NCI-H524 (cell line): ENCODE measurements around the gene KIF5B.
"Not testable (repeated sequence)": the region's sequence is repeated elsewhere in the genome, so short reads cannot be mapped to it uniquely, and the experiment has no call there.

Experiments used
- DNase-seq, 2 experiments: peaks; one replicate each; lab custom pipeline; 2025; lab: John Stamatoyannopoulos, UW

The KIF5B gene

GRCh38 chr10:32007026-32007425, 49.2 kb downstream of the KIF5B start:
- DNase-seq = no peak

DNA sequence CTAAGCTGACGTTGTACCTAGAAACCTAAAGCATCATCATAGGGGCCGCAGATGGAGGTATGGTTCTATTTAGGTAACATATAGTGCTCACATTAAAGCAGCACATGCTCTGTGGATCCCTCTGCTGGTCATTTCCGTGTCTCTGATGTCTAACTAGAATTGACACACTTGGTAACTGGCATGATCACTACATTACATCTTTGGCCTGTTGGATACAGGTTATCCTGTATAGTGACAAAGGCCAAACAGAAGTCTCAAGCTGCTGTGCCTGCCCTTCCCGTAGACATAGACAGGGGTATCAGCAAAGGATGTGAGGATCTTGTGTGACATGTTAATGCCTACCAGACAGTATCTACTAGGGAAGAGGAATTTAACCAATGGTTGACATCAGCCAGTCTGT, 51.2 kb downstream of the KIF5B start:
- DNase-seq = peak in 1 of 2 experiments; percentile 11

DNA sequence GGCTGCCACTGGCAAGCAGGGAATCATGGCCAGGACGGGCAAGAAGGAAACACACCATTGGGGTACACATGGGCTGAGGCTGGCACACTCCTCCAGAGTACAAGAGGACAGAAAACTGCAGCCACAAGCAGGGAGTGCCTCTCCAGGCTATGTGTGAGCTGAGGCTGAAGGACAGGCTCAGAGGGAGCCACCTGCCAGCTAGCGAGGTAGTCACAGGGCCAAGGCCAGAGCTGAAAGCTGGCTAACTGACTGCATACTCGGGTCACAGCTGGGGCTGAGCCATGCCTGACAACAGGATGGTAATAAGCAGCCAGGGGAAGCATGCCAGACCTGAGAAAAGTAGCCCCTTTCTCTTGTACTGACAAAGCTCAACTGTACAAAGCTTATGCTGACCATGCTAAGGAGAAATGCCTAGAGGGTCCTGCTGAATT, 52.0 kb downstream of the KIF5B start:
- DNase-seq = peak in 1 of 2 experiments; percentile 19

DNA sequence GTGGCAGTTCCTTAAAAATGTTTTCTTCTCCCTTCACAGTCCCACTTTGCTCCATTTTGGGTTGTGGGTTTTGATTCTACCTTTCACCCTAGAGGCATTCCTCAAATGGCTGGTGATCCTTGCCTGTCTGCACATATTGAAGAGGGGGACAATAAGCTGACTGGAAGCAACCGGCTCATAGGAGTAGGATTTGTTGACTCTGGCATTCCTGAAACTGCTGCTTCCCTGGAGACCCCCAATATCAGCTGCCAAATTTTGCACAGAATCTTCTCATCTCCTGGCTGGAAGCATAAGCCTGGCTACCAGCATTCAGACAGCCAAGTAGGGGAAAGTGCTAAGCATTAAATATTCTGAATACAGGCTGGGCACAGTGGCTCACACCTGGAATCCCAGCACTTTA, 53.7 kb downstream of the KIF5B start:
- no peak for DNase-seq

DNA sequence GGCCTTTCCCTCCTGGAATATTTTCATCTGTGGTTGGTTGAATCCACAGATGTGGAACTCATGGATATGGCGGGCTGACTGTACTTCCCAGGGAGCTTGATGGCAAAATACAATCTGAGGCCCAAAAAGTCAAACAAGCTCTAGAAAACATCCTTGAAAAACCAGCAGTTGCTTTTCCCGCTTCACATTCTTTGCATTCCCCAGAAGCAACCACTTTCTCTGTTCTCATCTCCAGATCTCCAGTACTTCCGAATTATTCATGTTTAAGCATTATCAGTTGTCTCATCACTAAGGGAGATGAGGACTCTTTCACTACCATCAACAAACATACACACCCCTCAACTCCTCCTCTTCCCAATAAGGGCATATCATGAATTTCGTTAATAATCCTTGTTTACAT, 55.3 kb downstream of the KIF5B start:
- no peak for DNase-seq

GRCh38 chr10:31999836-32000235, 56.4 kb downstream of the KIF5B start:
- no peak for DNase-seq

DNA sequence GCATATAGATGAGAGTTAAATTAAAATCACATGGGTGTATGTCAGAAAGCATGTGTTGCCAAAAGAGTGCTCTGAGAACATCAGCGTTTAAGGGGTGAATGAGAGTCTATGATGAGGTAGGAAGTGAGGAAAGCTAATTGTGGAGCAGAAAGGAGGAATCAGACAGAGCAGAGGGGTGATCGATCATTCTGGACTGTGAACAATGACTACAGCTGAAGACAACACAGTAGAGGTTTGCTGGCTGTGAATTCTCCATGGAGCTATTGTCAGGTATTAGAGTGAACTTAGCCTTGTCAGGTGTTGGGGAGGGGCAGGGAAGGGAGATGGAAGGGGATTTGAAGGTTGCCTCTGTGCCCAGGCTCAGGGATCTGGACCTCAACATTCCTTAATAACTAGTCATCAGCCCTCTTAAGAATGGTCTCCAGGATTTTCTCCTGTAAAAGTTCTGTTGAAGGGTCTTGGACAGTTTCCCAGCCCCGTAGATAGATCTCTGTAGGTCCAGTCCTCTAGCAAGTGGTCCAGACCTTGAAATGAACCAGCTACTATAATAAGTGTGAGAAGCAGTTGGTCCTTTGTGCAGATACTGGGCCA, 57.1 kb downstream of the KIF5B start:
- DNase-seq = no peak

DNA sequence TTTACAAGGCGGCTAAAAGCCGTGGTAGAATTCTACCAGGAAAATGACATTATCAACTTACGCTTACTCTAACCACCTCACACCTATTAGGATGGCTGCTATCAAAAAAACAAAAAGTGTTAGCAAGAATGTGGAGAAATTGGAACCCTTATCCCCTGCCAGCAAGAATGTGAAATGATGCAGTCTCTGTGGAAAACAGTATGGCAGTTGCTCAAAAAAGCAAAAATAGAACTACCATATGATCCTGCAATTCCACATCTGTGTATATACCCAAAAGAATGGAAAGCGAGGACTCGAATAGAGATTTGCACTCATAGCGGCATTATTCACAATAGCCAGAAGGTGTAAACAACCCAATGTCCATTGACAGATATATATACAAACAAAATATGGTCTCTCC, 61.3 kb downstream of the KIF5B start:
- DNase-seq = no peak

GRCh38 chr10:31990937-31991336, 65.3 kb downstream of the KIF5B start:
- no peak for DNase-seq

GRCh38 chr10:31987786-31988185, 68.4 kb downstream of the KIF5B start:
- DNase-seq = not testable (repeated sequence)

- DNase-seq = peak in 1 of 2 experiments; percentile 1
Measured at GRCh38 chr10:31982111-31982510, 74.1 kb downstream of the KIF5B start.

- no peak for DNase-seq
Measured at GRCh38 chr10:31980471-31980870, 75.8 kb downstream of the KIF5B start.

DNA sequence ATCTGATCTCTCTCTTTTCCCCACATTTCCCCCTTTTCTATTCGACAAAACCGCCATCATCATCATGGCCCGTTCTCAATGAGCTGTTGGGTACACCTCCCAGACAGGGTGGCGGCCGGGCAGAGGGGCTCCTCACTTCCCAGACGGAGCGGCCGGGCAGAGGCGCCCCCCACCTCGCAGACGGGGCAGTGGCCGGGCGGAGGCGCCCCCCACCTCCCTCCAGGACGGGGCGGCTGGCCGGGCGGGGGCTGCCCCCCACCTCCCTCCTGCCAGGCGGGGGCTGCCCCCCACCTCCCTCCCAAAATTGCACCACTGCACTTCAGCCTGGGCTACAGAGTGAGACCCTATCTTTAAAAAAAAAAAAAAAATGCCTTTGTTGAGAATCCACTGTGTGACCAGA, 77.2 kb downstream of the KIF5B start:
- DNase-seq = not testable (repeated sequence)

GRCh38 chr10:31978156-31978483, 78.1 kb downstream of the KIF5B start:
- no peak for DNase-seq

- DNase-seq = no peak
Measured at GRCh38 chr10:31977440-31978155, 78.6 kb downstream of the KIF5B start.

DNA sequence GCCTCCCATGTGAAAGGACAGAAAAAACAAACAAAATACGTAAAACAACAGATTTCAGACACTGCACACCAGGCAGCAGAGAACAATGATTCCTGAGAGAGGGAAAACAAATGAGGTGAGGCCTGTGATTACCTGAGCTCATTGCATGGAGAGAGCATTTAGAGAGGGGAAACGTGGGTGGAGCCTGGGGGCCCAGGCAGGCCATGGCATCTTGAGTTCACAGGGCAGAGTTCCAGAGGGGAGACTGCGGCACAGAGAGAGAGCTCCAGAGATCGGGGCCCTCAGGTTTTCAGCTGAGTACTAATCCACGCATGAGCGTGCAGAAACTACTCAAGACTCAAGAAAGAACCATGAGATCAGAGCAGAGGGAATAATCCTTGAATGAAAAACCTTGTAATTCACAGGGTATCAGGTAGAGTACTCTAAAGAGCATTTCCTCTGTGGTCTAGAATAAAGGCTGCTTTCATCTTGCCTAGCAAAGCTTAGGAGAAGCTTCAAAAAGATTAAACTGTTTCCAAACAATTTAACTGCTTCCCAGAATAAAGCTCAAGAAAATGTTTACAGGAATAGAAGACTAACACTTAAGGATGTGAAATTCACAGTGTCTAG, 81.0 kb downstream of the KIF5B start:
- no peak for DNase-seq

DNA sequence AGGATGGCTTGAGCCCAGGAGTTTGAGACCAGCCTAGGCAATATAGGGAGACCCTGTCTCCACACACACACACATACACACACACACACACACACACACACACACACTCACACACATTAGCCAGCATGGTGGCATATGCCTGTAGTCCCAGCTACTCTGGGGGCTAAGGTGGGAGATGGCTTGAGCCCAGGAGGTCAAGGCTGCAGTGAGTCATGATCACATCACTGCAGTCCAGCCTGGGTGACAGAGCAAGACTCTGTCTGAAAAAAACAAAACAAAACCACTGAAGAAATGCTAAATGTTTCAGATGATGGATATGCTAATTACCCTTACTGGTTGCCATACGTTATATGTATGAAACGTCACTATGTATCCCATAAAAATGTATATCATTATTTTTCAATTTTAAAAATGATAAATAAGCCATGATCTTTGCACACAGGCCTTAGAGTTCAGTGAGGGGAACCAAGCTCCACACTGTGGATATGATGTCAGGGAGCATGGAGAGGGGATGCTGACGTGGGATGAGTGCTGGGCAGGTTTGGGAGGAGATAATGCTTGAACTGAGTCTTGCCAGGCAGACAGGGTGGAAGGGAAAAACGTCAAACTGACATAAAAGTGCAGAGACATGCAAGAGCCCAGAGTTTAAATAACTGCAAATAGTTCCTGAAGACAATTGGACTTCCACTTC, 81.6 kb downstream of the KIF5B start:
- DNase-seq = no peak

- DNase-seq = no peak
Measured at GRCh38 chr10:31972519-31973041, 83.6 kb downstream of the KIF5B start.

DNA sequence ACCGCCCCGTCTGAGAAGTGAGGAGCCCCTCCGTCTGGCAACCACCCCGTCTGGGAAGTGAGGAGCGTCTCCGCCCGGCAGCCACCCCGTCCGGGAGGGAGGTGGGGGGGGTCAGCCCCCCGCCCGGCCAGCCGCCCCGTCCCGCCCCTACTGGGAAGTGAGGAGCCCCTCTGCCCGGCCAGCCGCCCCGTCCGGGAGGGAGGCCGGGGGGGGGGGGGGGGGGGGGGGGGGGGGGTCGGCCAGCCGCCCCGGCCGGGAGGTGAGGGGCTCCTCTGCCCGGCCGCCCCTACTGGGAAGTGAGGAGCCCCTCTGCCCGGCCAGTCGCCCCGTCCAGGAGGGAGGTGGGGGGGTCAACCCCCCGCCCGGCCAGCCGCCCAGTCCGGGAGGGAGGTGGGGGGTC, 86.4 kb downstream of the KIF5B start:
- DNase-seq = not testable (repeated sequence)

- DNase-seq = no peak
Measured at GRCh38 chr10:31963589-31963980, 92.6 kb downstream of the KIF5B start.

DNA sequence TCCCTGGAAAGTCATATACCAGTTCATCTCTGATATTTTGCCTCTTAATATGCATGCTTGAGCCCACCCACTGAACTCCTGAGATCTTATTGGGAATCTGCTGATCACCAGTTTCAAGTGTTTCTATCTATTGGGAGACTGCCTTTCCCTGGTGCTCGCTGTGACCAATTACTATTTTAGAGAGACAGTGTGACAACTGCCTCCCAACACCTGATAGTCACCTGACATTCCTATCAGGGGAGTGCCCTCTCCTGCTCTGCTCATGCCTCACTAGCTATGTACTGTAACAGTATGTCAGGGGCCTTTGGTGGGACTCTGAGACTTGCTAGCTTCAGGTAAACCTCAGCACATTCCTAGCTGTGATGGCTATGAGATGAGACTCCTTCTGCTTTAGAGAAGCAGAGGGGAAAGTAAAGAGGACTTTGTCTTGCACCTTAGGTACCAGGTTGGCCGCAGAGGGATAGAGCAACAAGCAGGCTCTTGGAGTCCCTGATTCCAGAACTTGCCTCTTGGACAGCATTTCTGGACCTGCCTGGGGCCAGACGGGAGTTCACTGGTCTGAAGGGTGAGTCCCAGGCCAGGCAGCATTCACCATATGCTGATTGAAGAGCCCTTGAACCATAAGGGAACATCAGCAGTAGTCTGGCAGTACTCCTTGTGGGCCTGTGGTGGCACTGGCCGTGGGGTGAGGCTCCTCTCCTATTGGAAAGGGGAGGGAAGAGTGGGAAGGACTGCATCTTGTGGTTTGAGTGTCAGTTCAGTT, 93.2 kb downstream of the KIF5B start:
- DNase-seq = no peak
